Measurements from ENCODE around the gene SSH2.

The SSH2 gene

DNA sequence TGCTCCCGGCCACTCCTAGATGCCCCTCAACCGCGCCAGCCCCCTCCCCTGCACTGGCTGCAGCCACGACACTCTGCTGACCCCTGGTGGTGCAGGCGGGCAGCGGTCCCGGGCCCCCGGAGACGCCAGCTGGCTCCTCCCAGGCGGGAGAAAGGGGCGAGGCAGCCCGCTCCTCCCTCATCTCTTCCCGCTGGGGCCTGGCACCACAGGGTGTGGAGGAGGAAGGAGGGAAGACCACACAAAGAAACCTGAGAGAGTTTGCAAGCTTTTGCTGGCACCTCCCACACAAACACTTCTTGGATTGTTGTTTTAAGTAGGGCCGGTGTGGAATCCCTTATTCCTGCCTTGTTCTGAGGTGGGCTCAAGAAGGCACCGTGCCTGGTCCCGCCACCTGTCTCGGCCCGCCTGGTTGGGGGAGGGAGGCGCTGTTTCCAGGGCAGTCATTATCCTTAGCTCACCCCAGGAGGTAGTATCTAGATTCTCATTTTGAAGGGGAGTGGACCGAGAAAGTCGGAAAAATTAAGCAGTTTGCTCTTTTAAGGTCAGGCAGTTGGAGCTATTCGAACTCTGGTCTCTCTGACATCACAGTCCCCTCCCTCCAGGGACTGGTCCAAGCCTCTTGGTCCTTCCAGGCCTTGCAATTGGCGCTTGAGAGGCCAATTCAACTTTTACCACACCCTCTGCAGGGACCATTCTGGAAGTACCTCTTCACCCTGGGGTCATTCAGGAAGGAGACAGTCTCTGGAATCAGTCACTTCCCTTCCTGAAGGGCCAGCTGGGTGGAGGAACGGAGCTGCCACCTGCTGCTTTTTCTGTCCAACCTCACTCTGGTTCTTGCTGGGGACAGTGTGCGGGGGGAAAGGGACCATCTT lies 338.1 kb downstream of the SSH2 start:
- TF ChIP-seq GATA3 (IDR thresholded peaks at IDR 0.05; ENCODE audit: low read depth, low read length) (no peak), GATA2 (IDR thresholded peaks at IDR 0.05; ENCODE audit: low read depth, low read length) (no peak)

DNA sequence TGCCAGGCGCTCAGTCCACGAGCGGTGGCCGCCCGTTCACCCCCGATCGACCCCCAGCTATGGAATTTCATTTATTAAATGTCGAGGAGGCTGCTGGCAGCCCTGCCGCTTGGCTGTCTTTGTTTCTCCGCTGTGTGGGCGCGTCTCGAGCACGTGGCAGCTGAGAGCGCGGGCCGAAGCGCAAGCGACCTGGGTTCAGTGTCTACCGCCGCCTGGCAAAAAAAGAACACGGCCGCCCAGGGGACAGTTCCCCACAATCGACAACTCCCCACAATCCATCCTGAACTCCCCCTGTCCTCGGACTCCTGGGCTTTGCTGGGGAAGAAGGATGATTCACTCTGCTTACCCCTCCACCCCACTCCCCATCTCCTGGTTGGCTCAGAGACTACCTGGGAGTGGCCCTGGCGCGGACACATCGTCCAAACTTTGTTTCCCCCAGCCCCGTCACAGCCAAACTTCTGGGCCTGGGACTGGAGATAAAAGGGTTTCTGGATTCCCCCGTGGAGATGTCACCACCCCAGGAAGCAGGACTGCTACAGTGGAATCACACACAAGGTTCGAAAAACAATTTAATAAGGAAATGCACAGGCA lies 338.8 kb downstream of the SSH2 start:
- no peak for TF ChIP-seq GATA2 (IDR thresholded peaks at IDR 0.05; ENCODE audit: low read depth, low read length)
- no peak for TF ChIP-seq GATA3 (IDR thresholded peaks at IDR 0.05; ENCODE audit: low read depth, low read length)

DNA sequence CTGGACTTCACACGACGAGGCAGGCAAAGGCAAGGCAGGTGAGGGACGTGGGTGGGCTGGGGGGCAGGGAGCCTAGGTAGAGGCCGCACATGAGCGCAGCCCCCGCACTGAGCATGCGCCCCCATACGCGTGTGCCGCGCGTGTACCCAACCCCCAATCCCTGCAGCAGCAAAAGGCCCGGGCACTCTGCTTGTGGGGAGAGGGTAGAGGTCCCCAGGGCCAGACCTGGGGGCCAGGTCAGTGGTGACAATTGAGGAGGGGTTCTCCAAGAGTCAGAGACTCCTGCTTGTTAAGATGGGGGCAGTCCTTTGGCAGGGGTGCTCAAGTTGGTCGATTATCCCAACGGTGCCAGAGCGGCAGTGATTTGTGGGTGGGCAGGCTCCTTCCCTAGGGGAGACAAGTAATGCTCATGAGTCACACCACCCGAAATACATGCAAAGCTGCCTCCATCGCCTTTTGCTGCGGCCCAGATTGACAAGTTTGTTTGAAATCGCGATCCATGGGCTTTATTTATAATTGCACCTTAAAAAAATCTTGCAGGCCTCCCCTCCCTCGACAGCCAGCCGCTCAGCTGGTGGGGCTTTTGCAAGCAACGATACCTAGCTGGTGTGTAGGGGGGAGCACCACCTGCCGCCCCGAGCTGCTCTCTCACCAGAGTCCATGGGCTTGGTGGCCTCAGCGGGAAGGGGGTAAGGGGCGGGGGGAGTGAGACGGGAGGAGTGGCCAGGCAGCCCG lies 339.4 kb downstream of the SSH2 start:
- no peak for TF ChIP-seq GATA3 (IDR thresholded peaks at IDR 0.05; ENCODE audit: low read depth, low read length)
- TF ChIP-seq GATA2 (IDR thresholded peaks at IDR 0.05; ENCODE audit: low read depth, low read length): no peak

DNA sequence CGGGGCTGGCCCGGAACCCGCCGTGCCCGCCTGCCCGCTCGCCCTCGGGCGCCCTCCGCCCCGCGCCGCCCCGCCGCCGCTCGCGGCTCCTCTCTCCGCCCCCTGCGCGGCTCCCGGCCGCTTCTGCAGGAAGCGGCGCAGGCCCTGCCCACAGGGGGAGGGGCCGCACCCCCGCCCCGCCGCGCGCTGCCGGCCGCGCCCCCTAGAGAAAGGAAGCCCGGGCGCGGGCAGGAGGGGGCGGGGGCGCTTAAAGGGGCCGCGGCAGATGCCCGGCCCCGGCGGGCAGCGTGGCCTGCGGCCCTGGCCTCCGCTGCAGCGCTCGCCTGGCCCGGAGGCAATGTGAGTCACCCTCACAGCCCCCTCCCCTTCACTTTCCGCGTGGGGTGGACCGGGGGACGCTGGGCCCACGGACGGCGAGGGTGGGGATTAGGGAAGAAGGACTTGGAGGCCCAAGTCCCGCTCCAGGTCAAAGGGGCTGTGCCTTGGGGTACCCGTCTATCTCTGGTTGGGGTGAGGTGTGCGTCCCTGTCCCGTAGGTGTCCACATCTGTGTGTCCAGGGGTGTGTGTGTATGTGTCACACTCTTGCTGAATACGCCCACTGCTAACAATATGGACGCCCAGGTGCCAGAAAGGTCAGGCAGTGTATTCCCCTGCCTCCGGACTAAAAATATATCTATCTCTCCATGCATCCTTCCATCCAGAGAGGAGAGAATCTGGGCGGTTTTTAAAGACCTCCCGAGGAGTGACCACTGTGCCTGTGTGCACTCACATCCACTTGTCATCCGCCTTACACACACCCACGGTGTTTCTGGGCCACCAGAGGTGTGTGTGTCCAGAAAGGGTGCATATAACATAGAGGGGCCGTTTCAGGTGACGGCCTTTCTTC lies 340.3 kb downstream of the SSH2 start, which contains the start of gene GIT1:
TSS of gene GIT1 (minus strand) at position 125 of the 887 bp plus-strand sequence. CDS start 270 bp downstream, outside the sequence.
- TF ChIP-seq GATA2 (IDR thresholded peaks at IDR 0.05; ENCODE audit: low read depth, low read length) (no peak), GATA3 (IDR thresholded peaks at IDR 0.05; ENCODE audit: low read depth, low read length) (no peak)

DNA sequence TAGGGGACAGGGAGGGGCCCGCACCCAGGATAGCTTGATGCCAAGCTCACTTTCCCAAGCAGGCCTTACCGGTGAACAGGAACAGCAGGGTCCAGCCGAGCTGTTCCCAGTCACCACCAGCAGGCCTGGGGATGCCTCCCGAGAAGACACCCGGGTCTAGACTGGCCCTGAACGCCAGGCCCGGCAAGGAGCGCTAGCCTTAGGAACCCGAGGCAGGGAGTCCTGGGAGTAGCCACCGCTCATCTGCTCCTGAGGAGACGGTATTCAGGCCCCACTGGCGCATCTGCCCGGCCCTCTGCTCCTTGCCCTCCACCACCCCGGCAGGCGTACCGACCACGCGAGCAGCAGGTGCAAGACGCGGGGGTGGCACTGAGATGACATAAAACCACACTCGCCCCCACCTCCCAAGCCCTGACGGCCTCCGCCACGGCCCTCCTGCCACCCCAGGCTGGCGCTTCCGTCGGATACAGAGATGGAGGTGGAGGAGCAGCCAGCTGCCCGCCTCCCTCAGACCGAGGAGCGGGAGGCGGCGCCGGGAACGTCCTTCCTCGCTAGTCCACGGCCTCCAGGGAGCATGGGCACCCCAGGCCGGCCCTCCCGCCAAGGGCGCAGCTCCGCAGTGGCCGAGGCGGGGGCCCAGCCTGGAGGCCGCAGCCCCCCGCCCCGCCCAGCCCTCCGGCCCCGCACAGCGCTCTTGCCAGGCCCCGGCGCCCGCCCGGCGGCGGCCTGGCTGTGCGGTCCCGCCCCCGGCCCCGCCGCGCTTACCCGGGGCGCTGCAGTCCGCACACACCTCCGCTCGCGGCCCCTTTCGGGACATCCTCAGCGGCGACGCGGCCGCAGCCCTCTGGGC lies 341.2 kb downstream of the SSH2 start:
- no peak for TF ChIP-seq GATA2 (IDR thresholded peaks at IDR 0.05; ENCODE audit: low read depth, low read length)

DNA sequence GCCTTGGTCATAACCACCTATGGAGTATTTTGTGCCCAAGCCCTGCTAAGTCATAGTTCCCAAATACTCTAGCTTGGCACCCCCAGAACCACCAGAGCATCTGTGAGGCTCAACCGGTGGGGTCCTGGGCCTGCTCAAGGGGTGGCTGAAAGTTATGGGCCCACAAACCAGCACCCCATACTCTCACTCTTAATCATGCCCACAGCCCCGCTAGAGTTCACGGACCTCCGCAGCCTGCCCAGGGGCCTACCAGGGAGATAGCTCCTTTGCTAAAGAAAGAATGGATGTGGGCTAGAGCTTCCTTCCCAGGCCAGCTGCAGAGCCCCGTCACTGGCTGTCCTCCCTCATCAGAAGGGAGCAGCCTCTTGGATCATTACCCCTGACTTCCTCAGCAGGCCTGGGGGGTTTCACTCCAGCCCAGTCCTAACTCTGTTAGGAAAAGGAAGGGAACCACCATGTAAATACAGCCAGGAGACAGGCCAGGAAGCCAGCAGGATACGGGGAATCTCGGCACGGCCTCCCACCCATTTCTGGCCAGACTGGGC lies 341.9 kb downstream of the SSH2 start:
- TF ChIP-seq GATA2 (IDR thresholded peaks at IDR 0.05; ENCODE audit: low read depth, low read length) (no peak), GATA3 (IDR thresholded peaks at IDR 0.05; ENCODE audit: low read depth, low read length) (no peak)

DNA sequence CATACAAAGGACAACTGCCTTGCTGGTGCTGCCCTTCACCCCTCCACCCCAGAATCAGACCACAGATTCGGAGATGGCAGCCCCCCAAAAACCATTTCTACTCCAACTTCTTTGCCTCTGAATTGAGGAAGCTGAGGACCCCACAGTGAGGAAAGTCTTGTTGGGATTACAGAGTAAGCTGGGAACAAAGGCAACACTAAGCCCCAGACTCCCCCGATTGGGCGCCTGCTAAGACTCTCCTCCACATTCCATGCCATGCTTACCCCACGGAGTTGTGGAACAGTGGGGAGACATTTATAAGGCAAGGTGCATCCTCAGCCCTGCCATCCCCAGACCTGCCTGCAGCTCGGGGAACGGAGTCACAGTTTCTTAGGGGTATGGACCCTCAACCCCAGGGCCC lies 342.4 kb downstream of the SSH2 start:
- no peak for TF ChIP-seq GATA3 (IDR thresholded peaks at IDR 0.05; ENCODE audit: low read depth, low read length)
- TF ChIP-seq GATA2 (IDR thresholded peaks at IDR 0.05; ENCODE audit: low read depth, low read length): no peak

DNA sequence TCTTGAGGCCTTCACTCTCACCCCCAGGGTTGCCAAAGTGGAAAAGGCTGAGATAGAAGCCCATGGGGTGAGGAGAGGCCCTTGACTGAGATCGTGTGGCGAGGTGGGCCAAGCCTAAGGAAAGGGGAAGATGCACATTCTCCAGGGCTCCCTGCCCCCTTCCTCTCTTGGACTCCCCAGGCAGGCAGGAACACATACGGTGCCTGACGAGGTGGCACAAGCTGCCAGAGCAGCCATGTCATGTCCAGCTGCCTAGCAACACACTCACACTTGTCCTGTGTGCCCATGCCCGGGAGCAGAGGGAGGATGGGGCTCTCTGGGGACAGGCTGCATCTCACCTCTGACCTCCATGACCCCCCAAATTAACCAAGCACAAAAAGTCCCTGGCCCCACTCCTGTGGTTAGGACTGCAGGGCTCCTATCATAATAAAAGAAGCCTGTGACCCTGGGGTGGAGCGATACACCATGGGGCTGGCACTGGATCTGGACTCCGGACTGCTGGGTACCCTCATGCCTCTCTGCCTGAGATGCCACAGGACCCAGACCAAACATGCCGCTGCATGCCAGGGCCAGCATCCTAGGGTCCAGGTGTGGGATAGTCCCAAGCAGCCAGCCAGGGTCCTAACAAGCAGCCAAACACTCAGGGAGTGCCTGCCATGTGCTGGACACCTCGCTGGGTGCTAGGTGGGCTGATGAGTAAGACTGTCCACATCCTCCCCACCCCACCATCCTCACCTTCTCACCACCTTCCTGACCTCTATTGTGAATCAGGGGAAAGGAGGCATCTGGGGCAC lies 343.2 kb downstream of the SSH2 start:
- TF ChIP-seq GATA3 (IDR thresholded peaks at IDR 0.05; ENCODE audit: low read depth, low read length) (no peak), GATA2 (IDR thresholded peaks at IDR 0.05; ENCODE audit: low read depth, low read length) (no peak)

DNA sequence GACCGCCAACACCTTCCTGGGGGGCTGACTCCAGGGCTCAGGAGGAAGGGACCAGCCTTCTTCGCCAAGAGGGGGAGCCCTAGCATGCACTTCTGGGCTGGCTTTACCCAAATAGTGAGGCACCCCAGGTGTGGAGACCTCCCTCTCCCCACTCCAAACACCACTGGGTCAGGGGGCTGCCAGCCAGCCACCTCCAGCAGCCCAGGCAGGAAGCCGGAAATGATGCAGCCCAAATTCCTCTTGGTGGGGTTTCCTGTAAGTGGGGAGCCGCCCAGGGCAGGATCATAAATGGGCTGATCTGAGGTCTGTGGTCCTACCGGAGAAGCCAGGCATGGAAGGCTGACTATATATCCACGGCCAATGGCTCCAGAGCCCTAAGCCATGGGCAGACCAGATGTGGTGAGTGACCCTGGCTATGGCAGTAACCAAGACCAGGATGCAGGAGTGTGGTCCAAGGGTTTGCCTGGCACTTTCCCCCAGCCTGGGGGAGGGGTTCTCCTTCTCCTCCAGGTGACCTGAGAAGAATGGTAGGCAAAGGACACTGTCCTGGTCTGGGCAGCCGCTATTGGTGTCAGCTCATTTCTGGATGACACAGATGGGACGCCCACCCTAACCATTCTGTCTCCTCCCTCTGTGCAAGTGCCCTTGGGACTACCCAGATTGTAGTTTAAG lies 344.8 kb downstream of the SSH2 start:
- TF ChIP-seq GATA2 (IDR thresholded peaks at IDR 0.05; ENCODE audit: low read depth, low read length): no peak
- no peak for TF ChIP-seq GATA3 (IDR thresholded peaks at IDR 0.05; ENCODE audit: low read depth, low read length)

DNA sequence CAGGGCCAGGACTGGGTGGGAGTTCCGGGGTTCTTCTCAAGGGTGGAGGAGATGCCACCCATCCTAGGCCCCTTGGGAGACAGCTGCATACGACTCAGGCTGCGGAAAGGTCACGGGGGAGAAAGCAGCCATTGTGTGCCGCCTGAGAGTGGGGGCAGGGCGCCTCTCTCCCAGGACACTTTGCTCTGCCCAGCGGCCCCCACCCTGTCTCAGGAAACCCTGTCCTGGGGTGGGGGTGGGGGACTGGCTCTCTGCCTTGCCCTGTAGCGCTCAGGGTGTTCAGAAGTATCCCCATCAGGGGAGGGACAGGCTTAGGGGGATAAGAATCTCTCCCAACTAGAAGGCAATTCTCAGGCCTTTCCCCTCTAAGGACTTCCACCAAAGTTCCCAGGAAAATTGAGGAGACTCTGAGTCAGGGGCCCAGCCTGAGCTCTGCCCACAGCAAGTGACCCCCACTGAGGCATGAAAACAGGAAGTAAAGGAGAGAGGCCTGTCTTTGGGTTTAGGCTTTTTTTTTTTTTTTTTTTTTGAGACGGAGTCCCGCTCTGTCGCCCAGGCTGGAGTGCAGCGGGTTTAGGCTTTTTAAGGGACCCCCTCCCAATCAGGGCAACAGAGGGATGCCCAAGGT lies 345.5 kb downstream of the SSH2 start:
- no peak for TF ChIP-seq GATA2 (IDR thresholded peaks at IDR 0.05; ENCODE audit: low read depth, low read length)
- TF ChIP-seq GATA3 (IDR thresholded peaks at IDR 0.05; ENCODE audit: low read depth, low read length): no peak
